Upper lobe of left lung (tissue), 4 donors: ENCODE results near the gene SLC25A53.

ENCODE experiments used
- EP300 ChIP-seq, 4 donors: sonication (generic); formaldehyde crosslinking; IDR thresholded peaks; one replicate each; pipeline ENCODE4 v1.5.1; 2017; ENCODE audit warnings: antibody characterized with exemption in 4 of 4, control low read depth in 2 of 4
- POLR2A ChIP-seq, 4 donors: fragments of 450-650 bp; IDR thresholded peaks; one replicate each; pipeline ENCODE4 v1.5.1; 2016 to 2017; ENCODE audit warnings: antibody characterized with exemption in 4 of 4, mild to moderate bottlenecking in 2 of 4
- POLR2AphosphoS5 ChIP-seq, 2 donors: sonication (generic); formaldehyde crosslinking; IDR thresholded peaks; one replicate each; pipeline ENCODE4 v1.5.1; 2017; ENCODE audit warnings: antibody characterized with exemption in 2 of 2
- TF ChIP-seq, protein P1 (sequence below), 6 experiments: fragments of 450-650 bp in 4 of 6; fragments of 200-600 bp in 2 of 6; sonication (generic) in 2 of 6; IDR thresholded peaks; one replicate each; pipeline ENCODE4 v1.5.1; 2016 to 2019; ENCODE audit warnings: antibody characterized with exemption in 6 of 6

DNA sequence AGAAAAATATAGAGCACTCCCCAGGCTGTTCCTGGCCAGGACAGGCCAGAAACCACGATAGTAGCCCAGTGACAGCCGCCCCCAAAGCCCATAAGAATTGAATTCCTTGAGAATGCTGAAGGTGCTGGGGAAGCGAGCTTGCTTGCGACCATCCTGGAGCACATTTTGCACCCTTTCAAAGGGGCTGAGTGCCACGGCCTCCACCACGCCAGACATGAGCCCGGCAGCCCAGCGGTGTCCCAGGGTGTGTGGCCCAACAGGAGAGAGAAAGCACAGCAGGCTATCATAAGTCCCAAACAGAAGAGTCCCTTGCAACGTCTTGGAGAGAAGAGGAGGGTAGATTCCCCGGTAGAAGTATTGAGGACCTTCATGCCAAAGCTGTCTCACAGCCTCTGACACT is 52.1 kb downstream of the SLC25A53 start:
- TF ChIP-seq POLR2AphosphoS5 (IDR thresholded peaks at IDR 0.05) (no peak), POLR2A (IDR thresholded peaks at IDR 0.05) (no peak), EP300 (IDR thresholded peaks at IDR 0.05) (no peak)
- TF ChIP-seq, protein P1, sequence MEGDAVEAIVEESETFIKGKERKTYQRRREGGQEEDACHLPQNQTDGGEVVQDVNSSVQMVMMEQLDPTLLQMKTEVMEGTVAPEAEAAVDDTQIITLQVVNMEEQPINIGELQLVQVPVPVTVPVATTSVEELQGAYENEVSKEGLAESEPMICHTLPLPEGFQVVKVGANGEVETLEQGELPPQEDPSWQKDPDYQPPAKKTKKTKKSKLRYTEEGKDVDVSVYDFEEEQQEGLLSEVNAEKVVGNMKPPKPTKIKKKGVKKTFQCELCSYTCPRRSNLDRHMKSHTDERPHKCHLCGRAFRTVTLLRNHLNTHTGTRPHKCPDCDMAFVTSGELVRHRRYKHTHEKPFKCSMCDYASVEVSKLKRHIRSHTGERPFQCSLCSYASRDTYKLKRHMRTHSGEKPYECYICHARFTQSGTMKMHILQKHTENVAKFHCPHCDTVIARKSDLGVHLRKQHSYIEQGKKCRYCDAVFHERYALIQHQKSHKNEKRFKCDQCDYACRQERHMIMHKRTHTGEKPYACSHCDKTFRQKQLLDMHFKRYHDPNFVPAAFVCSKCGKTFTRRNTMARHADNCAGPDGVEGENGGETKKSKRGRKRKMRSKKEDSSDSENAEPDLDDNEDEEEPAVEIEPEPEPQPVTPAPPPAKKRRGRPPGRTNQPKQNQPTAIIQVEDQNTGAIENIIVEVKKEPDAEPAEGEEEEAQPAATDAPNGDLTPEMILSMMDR (IDR thresholded peaks at IDR 0.05), result no peak
